Vagina (tissue), 2 donors: ENCODE data around the gene PRSS48.

ENCODE experiments used
- POLR2A ChIP-seq, 2 donors: fragments of 450-650 bp; IDR thresholded peaks; one replicate each; pipeline ENCODE4 v1.6.1; 2017; ENCODE audit warnings: antibody characterized with exemption in 2 of 2, mild to moderate bottlenecking in 2 of 2, moderate library complexity in 2 of 2
- POLR2AphosphoS5 ChIP-seq, 2 donors: sonication (generic); formaldehyde crosslinking; IDR thresholded peaks; one replicate each; pipeline ENCODE4 v1.9.0; 2017; ENCODE audit warnings: antibody characterized with exemption in 2 of 2, mild to moderate bottlenecking in 2 of 2, low read depth in 1 of 2; ENCODE audit not compliant: insufficient read depth in 1 of 2
- TF ChIP-seq, protein P1 (sequence below), 3 experiments: fragments of 450-650 bp in 2 of 3; fragments of 200-600 bp in 1 of 3; sonication (generic) in 1 of 3; IDR thresholded peaks; one replicate each; pipeline ENCODE4 v1.5.1; 2017 to 2019; ENCODE audit warnings: antibody characterized with exemption in 3 of 3, mild to moderate bottlenecking in 2 of 3, moderate library complexity in 2 of 3

DNA sequence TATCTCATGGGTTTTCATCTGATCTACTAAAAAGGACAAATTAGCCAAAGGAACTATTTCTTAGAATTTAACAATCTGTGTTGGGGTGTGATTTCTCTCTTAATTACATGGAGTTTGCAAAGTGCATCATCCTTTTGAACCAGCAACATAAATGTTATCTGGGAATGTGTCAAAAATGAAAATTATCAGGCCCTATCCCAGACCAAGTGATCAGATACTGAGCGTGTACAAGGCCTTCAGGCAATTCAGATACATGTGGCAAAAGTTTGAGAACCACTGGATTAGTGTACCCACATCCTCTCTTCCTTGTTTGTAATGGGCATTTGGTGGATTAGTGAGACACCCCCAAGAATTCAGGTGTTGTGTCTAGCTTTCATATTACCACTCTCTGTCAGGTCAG is 44.6 kb downstream of the PRSS48 start:
- TF ChIP-seq, protein P1, sequence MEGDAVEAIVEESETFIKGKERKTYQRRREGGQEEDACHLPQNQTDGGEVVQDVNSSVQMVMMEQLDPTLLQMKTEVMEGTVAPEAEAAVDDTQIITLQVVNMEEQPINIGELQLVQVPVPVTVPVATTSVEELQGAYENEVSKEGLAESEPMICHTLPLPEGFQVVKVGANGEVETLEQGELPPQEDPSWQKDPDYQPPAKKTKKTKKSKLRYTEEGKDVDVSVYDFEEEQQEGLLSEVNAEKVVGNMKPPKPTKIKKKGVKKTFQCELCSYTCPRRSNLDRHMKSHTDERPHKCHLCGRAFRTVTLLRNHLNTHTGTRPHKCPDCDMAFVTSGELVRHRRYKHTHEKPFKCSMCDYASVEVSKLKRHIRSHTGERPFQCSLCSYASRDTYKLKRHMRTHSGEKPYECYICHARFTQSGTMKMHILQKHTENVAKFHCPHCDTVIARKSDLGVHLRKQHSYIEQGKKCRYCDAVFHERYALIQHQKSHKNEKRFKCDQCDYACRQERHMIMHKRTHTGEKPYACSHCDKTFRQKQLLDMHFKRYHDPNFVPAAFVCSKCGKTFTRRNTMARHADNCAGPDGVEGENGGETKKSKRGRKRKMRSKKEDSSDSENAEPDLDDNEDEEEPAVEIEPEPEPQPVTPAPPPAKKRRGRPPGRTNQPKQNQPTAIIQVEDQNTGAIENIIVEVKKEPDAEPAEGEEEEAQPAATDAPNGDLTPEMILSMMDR (IDR thresholded peaks at IDR 0.05): no peak
- TF ChIP-seq POLR2A (IDR thresholded peaks at IDR 0.05): no peak
- TF ChIP-seq POLR2AphosphoS5 (IDR thresholded peaks at IDR 0.05; ENCODE audit: insufficient read depth in 1 of 2, low read depth in 1 of 2): no peak
